ENCODE measurements around the gene HSBP1. TPM values are rescaled to one million over a fixed set of nuclear protein-coding genes. Genes with fewer than 3 reads are reported as not detected.
A peak's percentile ranks its signal among the peaks of the same experiment; 100 is the strongest.

Gene HSBP1
- total and polyA plus RNA-seq, 2 experiments from 2014 or later: 26.7 to 384 TPM

DNA sequence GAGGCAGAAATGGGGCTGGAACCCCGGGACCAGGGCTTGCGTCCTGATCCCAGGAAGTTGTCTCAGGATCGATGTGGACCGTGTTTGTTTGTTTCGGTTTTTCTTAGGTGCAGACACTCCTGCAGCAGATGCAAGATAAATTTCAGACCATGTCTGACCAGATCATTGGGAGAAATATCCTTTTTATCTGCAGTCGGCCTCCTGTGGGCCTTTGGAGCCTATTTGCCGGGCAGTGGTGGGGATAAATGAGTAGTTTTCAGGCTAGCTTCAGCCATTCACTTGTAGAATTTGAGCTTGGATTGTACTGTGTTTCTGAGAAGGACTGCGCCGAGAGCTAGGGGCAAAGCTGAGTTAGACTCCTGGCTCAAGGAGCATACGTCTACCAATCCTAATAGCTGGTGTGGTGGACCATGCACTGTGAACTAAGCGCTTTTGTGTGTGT lies 816 bp downstream of the HSBP1 start:
- DNase-seq (ENCODE audit: low spot score): no peak
- Histone ChIP-seq H3K9me3 (ENCODE audit: low read depth) (no peaks in the 10 kb centered on the region), H3K9me2 (replicated peaks; ENCODE audit: insufficient read depth) (no peaks in the 10 kb centered on the region), H3K79me2 (peaks cover 37% of the 10 kb centered on the region), H4K20me1 (ENCODE audit: insufficient read depth, poor library complexity, severe bottlenecking) (peaks cover 3% of the 10 kb centered on the region), H3K4me1 (ENCODE audit: insufficient read depth) (peaks cover 6% of the 10 kb centered on the region), H3K36me3 (replicated peaks; ENCODE audit: insufficient read depth, low read depth) (no peaks in the 10 kb centered on the region), H2AFZ (peak overlapping the region; percentile 86), H3K4me2 (peak overlapping the region; percentile 88), H3K27ac (peak overlapping the region; percentile 70), H3K4me3 (peak overlapping the region; percentile 77), H3K27me3 (no peaks in the 10 kb centered on the region)
- WGBS (ENCODE audit: low lambda C conversion rate, missing lambda C conversion rate): 18% methylated on average over 11 of the region's 11 CpGs
- TF ChIP-seq, protein P1, sequence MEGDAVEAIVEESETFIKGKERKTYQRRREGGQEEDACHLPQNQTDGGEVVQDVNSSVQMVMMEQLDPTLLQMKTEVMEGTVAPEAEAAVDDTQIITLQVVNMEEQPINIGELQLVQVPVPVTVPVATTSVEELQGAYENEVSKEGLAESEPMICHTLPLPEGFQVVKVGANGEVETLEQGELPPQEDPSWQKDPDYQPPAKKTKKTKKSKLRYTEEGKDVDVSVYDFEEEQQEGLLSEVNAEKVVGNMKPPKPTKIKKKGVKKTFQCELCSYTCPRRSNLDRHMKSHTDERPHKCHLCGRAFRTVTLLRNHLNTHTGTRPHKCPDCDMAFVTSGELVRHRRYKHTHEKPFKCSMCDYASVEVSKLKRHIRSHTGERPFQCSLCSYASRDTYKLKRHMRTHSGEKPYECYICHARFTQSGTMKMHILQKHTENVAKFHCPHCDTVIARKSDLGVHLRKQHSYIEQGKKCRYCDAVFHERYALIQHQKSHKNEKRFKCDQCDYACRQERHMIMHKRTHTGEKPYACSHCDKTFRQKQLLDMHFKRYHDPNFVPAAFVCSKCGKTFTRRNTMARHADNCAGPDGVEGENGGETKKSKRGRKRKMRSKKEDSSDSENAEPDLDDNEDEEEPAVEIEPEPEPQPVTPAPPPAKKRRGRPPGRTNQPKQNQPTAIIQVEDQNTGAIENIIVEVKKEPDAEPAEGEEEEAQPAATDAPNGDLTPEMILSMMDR (IDR thresholded peaks at IDR 0.05; ENCODE audit: poor library complexity): no peak
- TF ChIP-seq EZH2phosphoT487 (IDR thresholded peaks at IDR 0.05; ENCODE audit: low read depth, severe bottlenecking, unreplicated experiment) (no peak), EZH2 (IDR thresholded peaks at IDR 0.05; ENCODE audit: borderline replicate concordance) (no peak)

- Histone ChIP-seq H3K27ac (peak overlapping the region; percentile 70), H3K4me1 (ENCODE audit: insufficient read depth) (peaks cover 11% of the 10 kb centered on the region), H2AFZ (no peak overlapping the region), H3K79me2 (peaks cover 37% of the 10 kb centered on the region), H3K4me2 (peak overlapping the region; percentile 88), H3K9me3 (ENCODE audit: low read depth) (no peaks in the 10 kb centered on the region), H3K9me2 (replicated peaks; ENCODE audit: insufficient read depth) (no peaks in the 10 kb centered on the region), H3K4me3 (peak overlapping the region; percentile 77), H3K36me3 (replicated peaks; ENCODE audit: insufficient read depth, low read depth) (no peaks in the 10 kb centered on the region), H4K20me1 (ENCODE audit: insufficient read depth, poor library complexity, severe bottlenecking) (peaks cover 3% of the 10 kb centered on the region), H3K27me3 (no peaks in the 10 kb centered on the region)
- no peak for TF ChIP-seq EZH2 (IDR thresholded peaks at IDR 0.05; ENCODE audit: borderline replicate concordance)
- no peak for TF ChIP-seq EZH2phosphoT487 (IDR thresholded peaks at IDR 0.05; ENCODE audit: low read depth, severe bottlenecking, unreplicated experiment)
- TF ChIP-seq, protein P1 (IDR thresholded peaks at IDR 0.05; ENCODE audit: poor library complexity): no peak
- WGBS (ENCODE audit: low lambda C conversion rate, missing lambda C conversion rate): 84% methylated on average over 13 of the region's 13 CpGs
- no peak for DNase-seq (ENCODE audit: low spot score)
Observed at GRCh38 chr16:83809092-83809491, 1.3 kb downstream of the HSBP1 start.

- WGBS (ENCODE audit: low lambda C conversion rate, missing lambda C conversion rate): 100% methylated on average over 1 of the region's 1 CpG
- H3K4me1 ChIP-seq (ENCODE audit: insufficient read depth): peaks cover 17% of the 10 kb centered on the region
- TF ChIP-seq EZH2 (IDR thresholded peaks at IDR 0.05; ENCODE audit: borderline replicate concordance) (no peak), EZH2phosphoT487 (IDR thresholded peaks at IDR 0.05; ENCODE audit: low read depth, severe bottlenecking, unreplicated experiment) (no peak)
- TF ChIP-seq, protein P1 (IDR thresholded peaks at IDR 0.05; ENCODE audit: poor library complexity): no peak
Observed at GRCh38 chr16:83810901-83811300, 3.1 kb downstream of the HSBP1 start.

More at GRCh38 chr16:83810901-83811300, 3.1 kb downstream of the HSBP1 start:
- DNase-seq (ENCODE audit: low spot score): no peak
- Histone ChIP-seq H3K4me3 (no peak overlapping the region), H3K9me3 (ENCODE audit: low read depth) (no peaks in the 10 kb centered on the region), H3K79me2 (peaks cover 37% of the 10 kb centered on the region), H2AFZ (no peak overlapping the region), H3K27me3 (no peaks in the 10 kb centered on the region), H3K4me2 (no peak overlapping the region), H3K27ac (no peak overlapping the region), H3K9me2 (replicated peaks; ENCODE audit: insufficient read depth) (no peaks in the 10 kb centered on the region), H4K20me1 (ENCODE audit: insufficient read depth, poor library complexity, severe bottlenecking) (peaks cover 3% of the 10 kb centered on the region), H3K36me3 (replicated peaks; ENCODE audit: insufficient read depth, low read depth) (no peaks in the 10 kb centered on the region)
